Prostate gland (tissue), 2 donors: ENCODE results near the gene ZNF470.

Source experiments
- CTCF ChIP-seq, 4 experiments: fragments of 200-600 bp in 2 of 4; fragments of 450-650 bp in 2 of 4; sonication (generic) in 2 of 4; IDR thresholded peaks; 1 replicate in 3 of 4; 2 replicates in 1 of 4; pipeline ENCODE4 v1.5.1; 2016 to 2019; ENCODE audit warnings: antibody characterized with exemption in 4 of 4, mild to moderate bottlenecking in 2 of 4, moderate library complexity in 2 of 4
- POLR2A ChIP-seq: fragments of 450-650 bp; IDR thresholded peaks from one replicate; pipeline ENCODE4 v1.6.1; 2016; ENCODE audit warnings: antibody characterized with exemption, mild to moderate bottlenecking

GRCh38 chr19:56525214-56525860 is 41.9 kb upstream of the ZNF470 start:
- TF ChIP-seq CTCF (IDR thresholded peaks at IDR 0.05), result no peak
- TF ChIP-seq POLR2A, result no peak
